SK-N-SH treated with all-trans-retinoic acid at 6 μM for 48 hours (cell line): ENCODE results near the gene SPP2.

Experiments used
- ATAC-seq: fragments of 200-7000 bp; cut with Tn5 transposase; 3 replicates; pipeline ENCODE4 v1.9.1; 2020; ENCODE audit warnings: mild to moderate bottlenecking, moderate library complexity
- ARNTL ChIP-seq: fragments of 450-650 bp; formaldehyde crosslinking; IDR thresholded peaks from 2 replicates; pipeline ENCODE4 v1.5.0; 2020; ENCODE audit warnings: low read depth, mild to moderate bottlenecking, moderate library complexity, borderline replicate concordance
- BACH2 ChIP-seq: fragments of 250-450 bp; sonication (Bioruptor Pico); IDR thresholded peaks from 2 replicates; pipeline ENCODE4 v1.9.0; 2021; ENCODE audit warnings: mild to moderate bottlenecking, borderline replicate concordance
- CSDC2 ChIP-seq: fragments of 250-450 bp; sonication (Bioruptor Pico); IDR thresholded peaks from 2 replicates; pipeline ENCODE4 v1.5.0; 2020; ENCODE audit warnings: mild to moderate bottlenecking, moderate library complexity
- CSRNP3 ChIP-seq: fragments of 250-450 bp; sonication (Bioruptor Pico); IDR thresholded peaks from 2 replicates; pipeline ENCODE4 v1.5.1; 2021; ENCODE audit warnings: mild to moderate bottlenecking, moderate library complexity
- ZFP3 ChIP-seq: fragments of 250-450 bp; sonication (Bioruptor Pico); IDR thresholded peaks from 2 replicates; pipeline ENCODE4 v1.5.0; 2020; ENCODE audit warnings: mild to moderate bottlenecking, moderate library complexity
- ZNF8 ChIP-seq: fragments of 450-650 bp; formaldehyde crosslinking; IDR thresholded peaks from 2 replicates; pipeline ENCODE4 v1.5.0; 2020; ENCODE audit warnings: mild to moderate bottlenecking, moderate library complexity

Gene SPP2

GRCh38 chr2:234126146-234126470 is 75.6 kb downstream of the SPP2 start:
- TF ChIP-seq ZFP3 (CRISPR knock-in tag) (no peak), CSDC2 (CRISPR knock-in tag) (no peak), ZNF8 (CRISPR knock-in tag) (no peak), BACH2 (CRISPR knock-in tag) (no peak), CSRNP3 (CRISPR knock-in tag) (no peak), ARNTL (CRISPR knock-in tag) (no peak)
- TF ChIP-seq, all 23 proteins: peak for 0
- no peak for ATAC-seq
